Measurements from ENCODE around the gene TMEM100. TPM values are rescaled to one million over a fixed set of nuclear protein-coding genes. Genes with fewer than 3 reads are reported as not detected.

The TMEM100 gene
- total RNA-seq, 4 donors from 2014 or later, result 2.8 to 26.3 (median 6.2) TPM

DNA sequence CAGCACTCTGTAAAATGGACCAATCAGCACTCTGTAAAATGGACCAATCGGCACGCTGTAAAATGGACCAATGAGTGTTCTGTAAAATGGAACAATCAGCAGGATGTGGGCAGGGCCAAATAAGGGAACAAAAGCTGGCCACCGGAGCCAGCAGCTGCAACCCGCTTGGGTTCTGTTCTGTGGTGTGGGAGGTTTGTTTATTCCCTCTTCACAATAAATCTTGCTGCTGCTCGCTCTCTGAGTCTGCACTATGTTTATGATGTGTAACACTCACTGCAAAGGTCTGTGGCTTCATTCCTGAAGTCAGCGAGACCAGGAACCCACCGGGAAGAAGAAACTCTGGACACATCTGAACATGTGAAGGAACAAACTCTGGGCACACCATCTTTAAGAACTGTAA, 20.5 kb downstream of the TMEM100 start:
- Histone ChIP-seq H3K4me1 (no peaks in the 10 kb centered on the region), H3K4me3 (no peak overlapping the region), H3K36me3 (no peaks in the 10 kb centered on the region), H3K9me3 (no peaks in the 10 kb centered on the region), H3K27ac (no peak overlapping the region), H3K27me3 (no peaks in the 10 kb centered on the region)
- no peak for DNase-seq
- intact Hi-C loops (cut with DNase I; ENCODE audit: low total_unique reads), result no loop called here
- no peak for TF ChIP-seq POLR2A (IDR thresholded peaks at IDR 0.05)
- TF ChIP-seq, protein P1, sequence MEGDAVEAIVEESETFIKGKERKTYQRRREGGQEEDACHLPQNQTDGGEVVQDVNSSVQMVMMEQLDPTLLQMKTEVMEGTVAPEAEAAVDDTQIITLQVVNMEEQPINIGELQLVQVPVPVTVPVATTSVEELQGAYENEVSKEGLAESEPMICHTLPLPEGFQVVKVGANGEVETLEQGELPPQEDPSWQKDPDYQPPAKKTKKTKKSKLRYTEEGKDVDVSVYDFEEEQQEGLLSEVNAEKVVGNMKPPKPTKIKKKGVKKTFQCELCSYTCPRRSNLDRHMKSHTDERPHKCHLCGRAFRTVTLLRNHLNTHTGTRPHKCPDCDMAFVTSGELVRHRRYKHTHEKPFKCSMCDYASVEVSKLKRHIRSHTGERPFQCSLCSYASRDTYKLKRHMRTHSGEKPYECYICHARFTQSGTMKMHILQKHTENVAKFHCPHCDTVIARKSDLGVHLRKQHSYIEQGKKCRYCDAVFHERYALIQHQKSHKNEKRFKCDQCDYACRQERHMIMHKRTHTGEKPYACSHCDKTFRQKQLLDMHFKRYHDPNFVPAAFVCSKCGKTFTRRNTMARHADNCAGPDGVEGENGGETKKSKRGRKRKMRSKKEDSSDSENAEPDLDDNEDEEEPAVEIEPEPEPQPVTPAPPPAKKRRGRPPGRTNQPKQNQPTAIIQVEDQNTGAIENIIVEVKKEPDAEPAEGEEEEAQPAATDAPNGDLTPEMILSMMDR (IDR thresholded peaks at IDR 0.05), result no peak

DNA sequence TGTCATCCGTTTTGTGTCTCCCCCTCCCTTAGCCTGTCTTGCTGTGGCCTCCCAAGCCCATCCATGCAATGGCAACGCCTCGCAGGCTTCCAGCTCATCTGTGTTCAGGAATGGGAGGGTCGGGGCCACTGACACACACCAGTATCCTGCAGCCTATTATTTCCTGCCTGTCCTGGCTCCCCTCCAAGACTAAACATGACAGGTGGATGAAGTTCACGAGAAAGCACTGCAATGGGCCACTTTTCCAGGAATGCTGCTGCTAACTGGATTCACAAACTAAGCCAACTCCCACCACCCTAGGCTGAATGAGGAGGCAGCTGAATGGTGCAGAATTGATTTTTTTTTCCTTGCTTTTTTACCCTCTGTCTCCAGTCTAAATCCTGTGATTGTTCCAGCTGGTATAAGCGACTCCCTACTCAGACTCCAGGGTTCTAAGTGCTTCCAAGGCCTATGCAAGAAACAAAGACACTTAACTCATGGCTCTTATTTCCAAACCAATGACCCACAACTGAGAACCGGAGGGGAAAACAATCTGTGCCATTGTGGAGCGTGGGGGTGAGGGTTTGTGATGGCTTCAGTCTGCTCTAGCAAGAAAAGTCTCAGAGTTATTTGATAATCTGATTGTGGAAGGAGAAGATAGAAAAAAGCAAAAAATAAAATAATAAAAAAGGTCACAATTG, 23.3 kb downstream of the TMEM100 start:
- no peak overlapping the region for H3K4me3 ChIP-seq
- no peaks in the 10 kb centered on the region for H3K36me3 ChIP-seq
- intact Hi-C loops (cut with DNase I; ENCODE audit: low total_unique reads), result no loop called here
- TF ChIP-seq, protein P1 (IDR thresholded peaks at IDR 0.05), result no peak
- TF ChIP-seq POLR2A (IDR thresholded peaks at IDR 0.05), result no peak
- no peak overlapping the region for H3K27ac ChIP-seq
- no peaks in the 10 kb centered on the region for H3K4me1 ChIP-seq
- no peaks in the 10 kb centered on the region for H3K27me3 ChIP-seq
- peak in 1 of 2 donors; percentile 31 for DNase-seq
- no peaks in the 10 kb centered on the region for H3K9me3 ChIP-seq

GRCh38 chr17:55694286-55694910, 28.3 kb downstream of the TMEM100 start:
- H3K27ac ChIP-seq, result no peak overlapping the region
- intact Hi-C loops (cut with DNase I; ENCODE audit: low total_unique reads), result no loop called here

GRCh38 chr17:55693254-55694216, 29.1 kb downstream of the TMEM100 start:
- H3K4me3 ChIP-seq, result no peak overlapping the region
- no peaks in the 10 kb centered on the region for H3K4me1 ChIP-seq
- DNase-seq, result no peak
- no peaks in the 10 kb centered on the region for H3K36me3 ChIP-seq
- intact Hi-C loops (cut with DNase I; ENCODE audit: low total_unique reads), result no loop called here
- TF ChIP-seq, protein P1 (IDR thresholded peaks at IDR 0.05), result no peak
- TF ChIP-seq POLR2A (IDR thresholded peaks at IDR 0.05), result no peak
- no peaks in the 10 kb centered on the region for H3K27me3 ChIP-seq
- H3K27ac ChIP-seq, result no peak overlapping the region
- no peaks in the 10 kb centered on the region for H3K9me3 ChIP-seq

More at GRCh38 chr17:55694286-55694910, 28.3 kb downstream of the TMEM100 start:
- Histone ChIP-seq H3K4me1 (no peaks in the 10 kb centered on the region), H3K27me3 (no peaks in the 10 kb centered on the region), H3K36me3 (no peaks in the 10 kb centered on the region), H3K9me3 (no peaks in the 10 kb centered on the region), H3K4me3 (no peak overlapping the region)
- no peak for TF ChIP-seq POLR2A (IDR thresholded peaks at IDR 0.05)
- DNase-seq, result no peak

GRCh38 chr17:55692276-55692675, 30.4 kb downstream of the TMEM100 start:
- Histone ChIP-seq H3K27me3 (no peaks in the 10 kb centered on the region), H3K27ac (no peak overlapping the region), H3K9me3 (no peaks in the 10 kb centered on the region), H3K4me3 (no peak overlapping the region), H3K4me1 (no peaks in the 10 kb centered on the region), H3K36me3 (no peaks in the 10 kb centered on the region)
- no peak for DNase-seq
- intact Hi-C loops (cut with DNase I; ENCODE audit: low total_unique reads), result no loop called here
- TF ChIP-seq, protein P1 (IDR thresholded peaks at IDR 0.05), result no peak
- no peak for TF ChIP-seq POLR2A (IDR thresholded peaks at IDR 0.05)

Data from uterus (tissue), 4 donors.